ENCODE data around the gene ALDH1A3. TPM values are rescaled to one million over a fixed set of nuclear protein-coding genes. Genes with fewer than 3 reads are reported as not detected.

Gene ALDH1A3
- total and polyA plus RNA-seq, 7 experiments from 2014 or later: not detected

- Mint-ChIP-seq H3K4me3 (no peak overlapping the region), H3K36me3 (no peaks in the 10 kb centered on the region), H3K27ac (no peak overlapping the region), H3K9me3 (no peaks in the 10 kb centered on the region), H3K27me3 (peaks cover 20 to 57% (median 31%) of the 10 kb centered on the region in 5 donors), H3K4me1 (no peaks in the 10 kb centered on the region)
- no peak overlapping the region for H3K27ac ChIP-seq (ENCODE audit: low read depth, low read length)
- no peak overlapping the region for H3K4me3 ChIP-seq (ENCODE audit: low read length)
- ChIA-PET CTCF (no interaction called here), POLR2A (no interaction called here)
- no peaks in the 10 kb centered on the region for H3K9me3 ChIP-seq (ENCODE audit: control insufficient read depth in 2 of 3, low read length in 3 of 3)
- no peaks in the 10 kb centered on the region for H3K27me3 ChIP-seq (ENCODE audit: control insufficient read depth in 2 of 2, insufficient read depth in 2 of 2, low read length in 2 of 2)
- no peaks in the 10 kb centered on the region for H3K36me3 ChIP-seq (ENCODE audit: control insufficient read depth in 2 of 3, insufficient read depth in 3 of 3, low read length in 3 of 3)
- ATAC-seq (no peak), DNase-seq (no peak)
- H3K4me1 ChIP-seq (ENCODE audit: control insufficient read depth in 2 of 2, insufficient read depth in 2 of 2, low read length in 2 of 2): no peaks in the 10 kb centered on the region
- intact Hi-C loops (cut with micrococcal nuclease): no loop called here
Measured at GRCh38 chr15:100895721-100896120, 16.1 kb downstream of the ALDH1A3 start.

- Mint-ChIP-seq H3K4me3 (no peak overlapping the region), H3K9me3 (no peaks in the 10 kb centered on the region), H3K4me1 (no peaks in the 10 kb centered on the region), H3K27me3 (peaks cover 11 to 43% (median 19%) of the 10 kb centered on the region in 5 donors), H3K36me3 (no peaks in the 10 kb centered on the region), H3K27ac (no peak overlapping the region)
- CTCF ChIA-PET: no interaction called here
- POLR2A ChIA-PET: no interaction called here
- intact Hi-C loops (cut with micrococcal nuclease): no loop called here
- Histone ChIP-seq H3K36me3 (ENCODE audit: control insufficient read depth in 2 of 3, insufficient read depth in 3 of 3, low read length in 3 of 3) (no peaks in the 10 kb centered on the region), H3K27ac (ENCODE audit: low read depth, low read length) (no peak overlapping the region), H3K9me3 (ENCODE audit: control insufficient read depth in 2 of 3, low read length in 3 of 3) (no peaks in the 10 kb centered on the region), H3K27me3 (ENCODE audit: control insufficient read depth in 2 of 2, insufficient read depth in 2 of 2, low read length in 2 of 2) (no peaks in the 10 kb centered on the region), H3K4me3 (ENCODE audit: low read length) (no peak overlapping the region), H3K4me1 (ENCODE audit: control insufficient read depth in 2 of 2, insufficient read depth in 2 of 2, low read length in 2 of 2) (no peaks in the 10 kb centered on the region)
- DNase-seq (no peak), ATAC-seq (no peak)
Measured at GRCh38 chr15:100897221-100898151, 17.9 kb downstream of the ALDH1A3 start.

- ATAC-seq (no peak), DNase-seq (no peak)
- POLR2A ChIA-PET: no interaction called here
- H3K36me3 ChIP-seq (ENCODE audit: control insufficient read depth in 2 of 3, insufficient read depth in 3 of 3, low read length in 3 of 3): no peaks in the 10 kb centered on the region
- Mint-ChIP-seq H3K9me3 (no peaks in the 10 kb centered on the region), H3K27ac (no peak overlapping the region), H3K4me1 (no peaks in the 10 kb centered on the region), H3K4me3 (no peak overlapping the region), H3K36me3 (no peaks in the 10 kb centered on the region), H3K27me3 (peaks cover 7 to 37% (median 13%) of the 10 kb centered on the region in 5 donors)
- H3K27ac ChIP-seq (ENCODE audit: low read depth, low read length): no peak overlapping the region
- no peaks in the 10 kb centered on the region for H3K4me1 ChIP-seq (ENCODE audit: control insufficient read depth in 2 of 2, insufficient read depth in 2 of 2, low read length in 2 of 2)
- H3K4me3 ChIP-seq (ENCODE audit: low read length): no peak overlapping the region
- intact Hi-C loops (cut with micrococcal nuclease): no loop called here
- CTCF ChIA-PET: no interaction called here
- H3K27me3 ChIP-seq (ENCODE audit: control insufficient read depth in 2 of 2, insufficient read depth in 2 of 2, low read length in 2 of 2): no peaks in the 10 kb centered on the region
- no peaks in the 10 kb centered on the region for H3K9me3 ChIP-seq (ENCODE audit: control insufficient read depth in 2 of 3, low read length in 3 of 3)
Measured at GRCh38 chr15:100898152-100898490, 18.5 kb downstream of the ALDH1A3 start.

GRCh38 chr15:100898661-100899462, 19.2 kb downstream of the ALDH1A3 start:
- no peak for DNase-seq
- ATAC-seq: no peak
- intact Hi-C loops (cut with micrococcal nuclease): no loop called here
- Mint-ChIP-seq H3K9me3 (no peaks in the 10 kb centered on the region), H3K27ac (no peak overlapping the region), H3K27me3 (peaks cover 4 to 30% (median 7%) of the 10 kb centered on the region in 5 donors), H3K4me1 (no peaks in the 10 kb centered on the region), H3K36me3 (no peaks in the 10 kb centered on the region), H3K4me3 (no peak overlapping the region)
- Histone ChIP-seq H3K4me3 (ENCODE audit: low read length) (no peak overlapping the region), H3K9me3 (ENCODE audit: control insufficient read depth in 2 of 3, low read length in 3 of 3) (no peaks in the 10 kb centered on the region), H3K36me3 (ENCODE audit: control insufficient read depth in 2 of 3, insufficient read depth in 3 of 3, low read length in 3 of 3) (no peaks in the 10 kb centered on the region), H3K4me1 (ENCODE audit: control insufficient read depth in 2 of 2, insufficient read depth in 2 of 2, low read length in 2 of 2) (no peaks in the 10 kb centered on the region), H3K27me3 (ENCODE audit: control insufficient read depth in 2 of 2, insufficient read depth in 2 of 2, low read length in 2 of 2) (no peaks in the 10 kb centered on the region), H3K27ac (ENCODE audit: low read depth, low read length) (no peak overlapping the region)
- ChIA-PET POLR2A (no interaction called here), CTCF (no interaction called here)

GRCh38 chr15:100899601-100900000, 20.0 kb downstream of the ALDH1A3 start:
- H3K36me3 ChIP-seq (ENCODE audit: control insufficient read depth in 2 of 3, insufficient read depth in 3 of 3, low read length in 3 of 3): no peaks in the 10 kb centered on the region
- CTCF ChIA-PET: no interaction called here
- intact Hi-C loops (cut with micrococcal nuclease): no loop called here
- H3K9me3 ChIP-seq (ENCODE audit: control insufficient read depth in 2 of 3, low read length in 3 of 3): no peaks in the 10 kb centered on the region
- no peak for DNase-seq
- POLR2A ChIA-PET: no interaction called here
- no peak overlapping the region for H3K4me3 Mint-ChIP-seq
- H3K27ac Mint-ChIP-seq: no peak overlapping the region
- H3K27ac ChIP-seq (ENCODE audit: low read depth, low read length): no peak overlapping the region
- H3K4me3 ChIP-seq (ENCODE audit: low read length): no peak overlapping the region
- H3K4me1 ChIP-seq (ENCODE audit: control insufficient read depth in 2 of 2, insufficient read depth in 2 of 2, low read length in 2 of 2): no peaks in the 10 kb centered on the region
- H3K4me1 Mint-ChIP-seq: no peaks in the 10 kb centered on the region
- no peaks in the 10 kb centered on the region for H3K27me3 ChIP-seq (ENCODE audit: control insufficient read depth in 2 of 2, insufficient read depth in 2 of 2, low read length in 2 of 2)
- ATAC-seq: no peak
- peaks cover 0 to 27% (median 7%) of the 10 kb centered on the region in 5 donors for H3K27me3 Mint-ChIP-seq
- H3K36me3 Mint-ChIP-seq: no peaks in the 10 kb centered on the region
- peaks cover 0 to 3% (median 0%) of the 10 kb centered on the region in 11 donors for H3K9me3 Mint-ChIP-seq

GRCh38 chr15:100900136-100900794, 20.6 kb downstream of the ALDH1A3 start:
- CTCF ChIA-PET: no interaction called here
- Histone ChIP-seq H3K9me3 (ENCODE audit: control insufficient read depth in 2 of 3, low read length in 3 of 3) (no peaks in the 10 kb centered on the region), H3K4me1 (ENCODE audit: control insufficient read depth in 2 of 2, insufficient read depth in 2 of 2, low read length in 2 of 2) (no peaks in the 10 kb centered on the region), H3K27me3 (ENCODE audit: control insufficient read depth in 2 of 2, insufficient read depth in 2 of 2, low read length in 2 of 2) (no peaks in the 10 kb centered on the region), H3K27ac (ENCODE audit: low read depth, low read length) (no peak overlapping the region), H3K36me3 (ENCODE audit: control insufficient read depth in 2 of 3, insufficient read depth in 3 of 3, low read length in 3 of 3) (no peaks in the 10 kb centered on the region), H3K4me3 (ENCODE audit: low read length) (no peak overlapping the region)
- POLR2A ChIA-PET: no interaction called here
- Mint-ChIP-seq H3K4me1 (no peaks in the 10 kb centered on the region), H3K27ac (no peak overlapping the region), H3K36me3 (no peaks in the 10 kb centered on the region), H3K9me3 (peaks cover 0 to 3% (median 0%) of the 10 kb centered on the region in 11 donors), H3K27me3 (peaks cover 0 to 24% (median 4%) of the 10 kb centered on the region in 5 donors), H3K4me3 (no peak overlapping the region)
- no peak for ATAC-seq
- intact Hi-C loops (cut with micrococcal nuclease): no loop called here
- DNase-seq: no peak

Measured in naive thymus-derived CD4-positive, alpha-beta T cell (primary cell).